Esophagus (tissue), 2 donors: ENCODE results near the gene CAMK2D. TPM values are rescaled to one million over a fixed set of nuclear protein-coding genes. Genes with fewer than 3 reads are reported as not detected.

Source experiments
- H3K27ac ChIP-seq, 2 donors: one replicate each; pipeline ENCODE4 v1.5.1; 2013; ENCODE audit warnings: low read depth in 2 of 2, mild to moderate bottlenecking in 2 of 2, inconsistent platforms in 1 of 2, low read length in 1 of 2, moderate library complexity in 1 of 2
- H3K27me3 ChIP-seq, 2 donors: one replicate each; pipeline ENCODE4 v1.6.1; 2013; ENCODE audit warnings: low read length in 2 of 2, control low read depth in 1 of 2, mild to moderate bottlenecking in 1 of 2; ENCODE audit not compliant: insufficient read depth in 2 of 2, control insufficient read depth in 1 of 2
- H3K36me3 ChIP-seq, 2 donors: one replicate each; pipeline ENCODE4 v1.6.1; 2013; ENCODE audit warnings: low read length in 1 of 2; ENCODE audit not compliant: control insufficient read depth in 2 of 2, insufficient read depth in 2 of 2
- H3K4me1 ChIP-seq, 2 donors: one replicate each; pipeline ENCODE4 v1.6.1; 2013; ENCODE audit warnings: low read length in 1 of 2; ENCODE audit not compliant: control insufficient read depth in 2 of 2, insufficient read depth in 2 of 2
- H3K4me3 ChIP-seq, 2 donors: one replicate each; pipeline ENCODE4 v1.5.1; 2013; ENCODE audit warnings: low read length in 2 of 2, mild to moderate bottlenecking in 2 of 2, low read depth in 1 of 2, moderate library complexity in 1 of 2
- H3K9me3 ChIP-seq, 2 donors: one replicate each; pipeline ENCODE4 v1.6.1; 2013; ENCODE audit warnings: mild to moderate bottlenecking in 2 of 2, low read depth in 1 of 2, low read length in 1 of 2, moderate library complexity in 1 of 2; ENCODE audit not compliant: control insufficient read depth in 2 of 2, insufficient read depth in 1 of 2
- WGBS, 2 donors: extraction: QIAGEN DNeasy Blood & Tissue Kit; methylation state at CpG; one replicate each; pipeline ENCODE4 v1.1.7; 2013; 5-methylcytosine and 5-hydroxymethylcytosine counted together
- polyA plus RNA-seq, 2 donors: library from polyadenylated mRNA; stranded (reverse); fragments of 200-250 nt; gene quantifications; one replicate each; pipeline ENCODE4 v1.2.3, GENCODE V29; 2013
- donor health status: healthy with polysubstance abuse.
- donor health status: Bipolar disorder and iron deficiency.

The CAMK2D gene
- polyA plus RNA-seq, 2 donors = 7.5 to 13.4 TPM

- Histone ChIP-seq H3K9me3 (no peaks in the 10 kb centered on the region), H3K27ac (peak overlapping the region; percentile 22 to 67), H3K27me3 (no peaks in the 10 kb centered on the region), H3K4me1 (peaks cover 0 to 3% of the 10 kb centered on the region in 2 donors), H3K4me3 (no peak overlapping the region), H3K36me3 (no peaks in the 10 kb centered on the region)
- 28 to 49% methylated on average over 4 of the region's 4 CpGs for WGBS, 2 donors
These were observed 313.8 kb downstream of the CAMK2D start for GRCh38 chr4:113447769-113448168.

- no peaks in the 10 kb centered on the region for H3K36me3 ChIP-seq
- H3K27ac ChIP-seq = peak overlapping the region; percentile 21 to 49
- no peaks in the 10 kb centered on the region for H3K27me3 ChIP-seq
- H3K4me3 ChIP-seq = no peak overlapping the region
- 85 to 92% methylated on average over 3 of the region's 3 CpGs for WGBS, 2 donors
- peaks cover 0 to 3% of the 10 kb centered on the region in 2 donors for H3K4me1 ChIP-seq
- H3K9me3 ChIP-seq = no peaks in the 10 kb centered on the region
These were observed 314.5 kb downstream of the CAMK2D start for GRCh38 chr4:113447061-113447460.

GRCh38 chr4:113446019-113446418 is 315.5 kb downstream of the CAMK2D start:
- peaks cover 0 to 3% of the 10 kb centered on the region in 2 donors for H3K4me1 ChIP-seq
- H3K9me3 ChIP-seq = no peaks in the 10 kb centered on the region
- no peaks in the 10 kb centered on the region for H3K36me3 ChIP-seq
- peak overlapping the region in 1 of 2 donors; percentile 81 for H3K27ac ChIP-seq
- no peaks in the 10 kb centered on the region for H3K27me3 ChIP-seq
- 57% methylated on average over 4 of the region's 4 CpGs for WGBS, 2 donors
- H3K4me3 ChIP-seq = no peak overlapping the region

GRCh38 chr4:113445286-113445685 is 316.3 kb downstream of the CAMK2D start:
- 22 to 54% methylated on average over 5 of the region's 5 CpGs for WGBS, 2 donors
- H3K27ac ChIP-seq = peak overlapping the region; percentile 24 to 81
- H3K27me3 ChIP-seq = no peaks in the 10 kb centered on the region
- H3K36me3 ChIP-seq = no peaks in the 10 kb centered on the region
- peaks cover 0 to 3% of the 10 kb centered on the region in 2 donors for H3K4me1 ChIP-seq
- no peaks in the 10 kb centered on the region for H3K9me3 ChIP-seq
- no peak overlapping the region for H3K4me3 ChIP-seq

- Histone ChIP-seq H3K36me3 (no peaks in the 10 kb centered on the region), H3K27ac (no peak overlapping the region), H3K4me1 (peaks cover 0 to 3% of the 10 kb centered on the region in 2 donors), H3K27me3 (no peaks in the 10 kb centered on the region), H3K4me3 (no peak overlapping the region), H3K9me3 (no peaks in the 10 kb centered on the region)
- 27 to 45% methylated on average over 1 of the region's 1 CpG for WGBS, 2 donors
These were observed 317.2 kb downstream of the CAMK2D start for GRCh38 chr4:113444386-113444785.

- Histone ChIP-seq H3K36me3 (no peaks in the 10 kb centered on the region), H3K27me3 (no peaks in the 10 kb centered on the region), H3K9me3 (no peaks in the 10 kb centered on the region), H3K27ac (no peak overlapping the region), H3K4me3 (no peak overlapping the region), H3K4me1 (peaks cover 0 to 3% of the 10 kb centered on the region in 2 donors)
- WGBS, 2 donors = 64 to 72% methylated on average over 6 of the region's 6 CpGs
These were observed 318.7 kb downstream of the CAMK2D start for GRCh38 chr4:113442826-113443225.

- 87 to 90% methylated on average over 4 of the region's 4 CpGs for WGBS, 2 donors
- no peaks in the 10 kb centered on the region for H3K9me3 ChIP-seq
These were observed 321.2 kb downstream of the CAMK2D start for GRCh38 chr4:113440371-113440770.

GRCh38 chr4:113438596-113438995 is 322.9 kb downstream of the CAMK2D start:
- no peaks in the 10 kb centered on the region for H3K4me1 ChIP-seq
- H3K27me3 ChIP-seq = no peaks in the 10 kb centered on the region
- WGBS, 2 donors = 94% methylated on average over 5 of the region's 5 CpGs
- H3K4me3 ChIP-seq = no peak overlapping the region
- H3K9me3 ChIP-seq = no peaks in the 10 kb centered on the region
- H3K36me3 ChIP-seq = no peaks in the 10 kb centered on the region
- no peak overlapping the region for H3K27ac ChIP-seq

More at GRCh38 chr4:113440371-113440770, 321.2 kb downstream of the CAMK2D start:
- H3K4me3 ChIP-seq = no peak overlapping the region
- H3K27ac ChIP-seq = no peak overlapping the region
- H3K4me1 ChIP-seq = no peaks in the 10 kb centered on the region
- no peaks in the 10 kb centered on the region for H3K36me3 ChIP-seq
- no peaks in the 10 kb centered on the region for H3K27me3 ChIP-seq

GRCh38 chr4:113437129-113437528 is 324.4 kb downstream of the CAMK2D start:
- H3K4me1 ChIP-seq = no peaks in the 10 kb centered on the region
- WGBS, 2 donors = 59 to 60% methylated on average over 3 of the region's 3 CpGs
- H3K9me3 ChIP-seq = no peaks in the 10 kb centered on the region
- no peaks in the 10 kb centered on the region for H3K27me3 ChIP-seq
- H3K36me3 ChIP-seq = no peaks in the 10 kb centered on the region
- no peak overlapping the region for H3K4me3 ChIP-seq
- peak overlapping the region in 1 of 2 donors; percentile 38 for H3K27ac ChIP-seq

- no peaks in the 10 kb centered on the region for H3K9me3 ChIP-seq
- 5 to 15% methylated on average over 3 of the region's 3 CpGs for WGBS, 2 donors
- no peak overlapping the region for H3K4me3 ChIP-seq
- no peaks in the 10 kb centered on the region for H3K4me1 ChIP-seq
- peak overlapping the region in 1 of 2 donors; percentile 37 for H3K27ac ChIP-seq
- H3K36me3 ChIP-seq = no peaks in the 10 kb centered on the region
- no peaks in the 10 kb centered on the region for H3K27me3 ChIP-seq
These were observed 325.2 kb downstream of the CAMK2D start for GRCh38 chr4:113436360-113436759.
